ENCODE measurements around the gene MAU2. TPM values are rescaled to one million over a fixed set of nuclear protein-coding genes. Genes with fewer than 3 reads are reported as not detected.
"Not testable (repeated sequence)": the region's sequence is repeated elsewhere in the genome, so short reads cannot be mapped to it uniquely, and the experiment has no call there.

The MAU2 gene
- total RNA-seq, 1 donor: 32.4 TPM

GRCh38 chr19:19379527-19379926 is 58.9 kb downstream of the MAU2 start:
- TF ChIP-seq CTCF (IDR thresholded peaks at IDR 0.05; ENCODE audit: insufficient read depth, low read depth, low read length): no peak
- no peak overlapping the region for H3K4me3 ChIP-seq (ENCODE audit: low read depth, low read length)
- DNase-seq (ENCODE audit: low read depth): no peak

- not testable (repeated sequence) for DNase-seq (ENCODE audit: low read depth); H3K4me3 ChIP-seq (ENCODE audit: low read depth, low read length)
Observed at GRCh38 chr19:19380316-19380715, 59.7 kb downstream of the MAU2 start.

GRCh38 chr19:19381007-19381926 is 60.6 kb downstream of the MAU2 start:
- TF ChIP-seq CTCF (IDR thresholded peaks at IDR 0.05; ENCODE audit: insufficient read depth, low read depth, low read length): no peak

GRCh38 chr19:19382118-19382517 is 61.5 kb downstream of the MAU2 start:
- TF ChIP-seq CTCF (IDR thresholded peaks at IDR 0.05; ENCODE audit: insufficient read depth, low read depth, low read length): no peak
- no peak overlapping the region for H3K4me3 ChIP-seq (ENCODE audit: low read depth, low read length)
- DNase-seq (ENCODE audit: low read depth): no peak

More at GRCh38 chr19:19381007-19381926, 60.6 kb downstream of the MAU2 start:
- no peak overlapping the region for H3K4me3 ChIP-seq (ENCODE audit: low read depth, low read length)
- DNase-seq (ENCODE audit: low read depth): no peak

DNA sequence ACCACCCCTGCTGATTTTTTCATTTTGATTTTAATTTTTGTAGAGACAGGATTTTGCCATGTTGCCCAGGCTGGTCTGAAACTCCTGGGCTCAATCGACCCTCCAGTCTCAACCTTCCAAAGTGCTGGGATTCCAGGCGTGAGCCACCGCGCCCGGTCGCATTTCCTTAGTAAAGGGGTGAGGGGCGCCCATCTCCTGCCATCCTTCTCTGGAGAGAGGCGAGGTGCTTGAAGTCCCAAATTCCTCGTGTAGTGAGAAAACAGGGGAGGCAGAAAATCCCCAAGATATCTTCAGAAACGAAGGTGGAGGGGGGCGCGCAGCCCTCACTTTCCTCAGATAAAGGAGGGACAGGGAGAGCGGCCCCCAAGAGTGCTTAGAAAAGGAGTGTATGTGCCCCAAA is 63.9 kb downstream of the MAU2 start:
- H3K4me3 ChIP-seq (ENCODE audit: low read depth, low read length): peak overlapping the region; percentile 56
- TF ChIP-seq CTCF (IDR thresholded peaks at IDR 0.05; ENCODE audit: insufficient read depth, low read depth, low read length): no peak
- DNase-seq (ENCODE audit: low read depth): no peak

GRCh38 chr19:19385131-19385895 is 64.7 kb downstream of the MAU2 start:
- TF ChIP-seq CTCF (IDR thresholded peaks at IDR 0.05; ENCODE audit: insufficient read depth, low read depth, low read length): peak; percentile 21
- H3K4me3 ChIP-seq (ENCODE audit: low read depth, low read length): peak overlapping the region; percentile 92
- peak; percentile 100 for DNase-seq (ENCODE audit: low read depth)
